ENCODE data around the gene ZNHIT3. TPM values are rescaled to one million over a fixed set of nuclear protein-coding genes. Genes with fewer than 3 reads are reported as not detected.
A peak's percentile ranks its signal among the peaks of the same experiment; 100 is the strongest.

The ZNHIT3 gene
- total RNA-seq, 2 donors from 2014 or later: 13.8 to 27.1 TPM

- Histone ChIP-seq H3K36me3 (peaks cover 27% of the 10 kb centered on the region), H3K27ac (no peak overlapping the region), H3K4me1 (ENCODE audit: control insufficient read depth in 1 of 2, low read depth in 2 of 2) (no peaks in the 10 kb centered on the region), H3K9me3 (no peaks in the 10 kb centered on the region), H3K4me3 (no peak overlapping the region), H3K27me3 (replicated peaks; ENCODE audit: insufficient read depth) (no peaks in the 10 kb centered on the region)
- DNase-seq (ENCODE audit: low spot score) (no peak), ATAC-seq (ENCODE audit: insufficient number of reproducible peaks, low FRiP score, low read depth) (no peak)
- TF ChIP-seq CTCF (IDR thresholded peaks at IDR 0.05): no peak
Observed at GRCh38 chr17:36527621-36528250, 41.3 kb downstream of the ZNHIT3 start.

GRCh38 chr17:36529121-36529520, 42.6 kb downstream of the ZNHIT3 start:
- Histone ChIP-seq H3K9me3 (no peaks in the 10 kb centered on the region), H3K4me1 (ENCODE audit: control insufficient read depth in 1 of 2, low read depth in 2 of 2) (peaks cover 0 to 5% of the 10 kb centered on the region in 2 donors), H3K36me3 (peaks cover 29% of the 10 kb centered on the region), H3K27me3 (replicated peaks; ENCODE audit: insufficient read depth) (no peaks in the 10 kb centered on the region), H3K4me3 (no peak overlapping the region), H3K27ac (no peak overlapping the region)
- ATAC-seq (ENCODE audit: insufficient number of reproducible peaks, low FRiP score, low read depth): no peak
- TF ChIP-seq CTCF (IDR thresholded peaks at IDR 0.05): no peak
- no peak for DNase-seq (ENCODE audit: low spot score)

- Histone ChIP-seq H3K27ac (no peak overlapping the region), H3K4me3 (no peak overlapping the region), H3K27me3 (replicated peaks; ENCODE audit: insufficient read depth) (no peaks in the 10 kb centered on the region), H3K36me3 (peaks cover 17% of the 10 kb centered on the region), H3K9me3 (no peaks in the 10 kb centered on the region), H3K4me1 (ENCODE audit: control insufficient read depth in 1 of 2, low read depth in 2 of 2) (peaks cover 3 to 13% of the 10 kb centered on the region in 2 donors)
- no peak for TF ChIP-seq CTCF (IDR thresholded peaks at IDR 0.05)
- DNase-seq (ENCODE audit: low spot score) (no peak), ATAC-seq (ENCODE audit: insufficient number of reproducible peaks, low FRiP score, low read depth) (no peak)
Observed at GRCh38 chr17:36532435-36532975, 46.0 kb downstream of the ZNHIT3 start.

GRCh38 chr17:36533935-36534839, 47.7 kb downstream of the ZNHIT3 start:
- H3K4me3 ChIP-seq: peak overlapping the region; percentile 80
- H3K36me3 ChIP-seq: peaks cover 7% of the 10 kb centered on the region
- peak overlapping the region; percentile 94 to 95 for H3K27ac ChIP-seq
- H3K9me3 ChIP-seq: no peaks in the 10 kb centered on the region
- ATAC-seq (ENCODE audit: insufficient number of reproducible peaks, low FRiP score, low read depth) (no peak), DNase-seq (ENCODE audit: low spot score) (no peak)
- peaks cover 3 to 13% of the 10 kb centered on the region in 2 donors for H3K4me1 ChIP-seq (ENCODE audit: control insufficient read depth in 1 of 2, low read depth in 2 of 2)
- TF ChIP-seq CTCF (IDR thresholded peaks at IDR 0.05): peak; percentile 32
- no peaks in the 10 kb centered on the region for H3K27me3 ChIP-seq (replicated peaks; ENCODE audit: insufficient read depth)

Measured in thoracic aorta (tissue), 2 donors.